K562 (cell line): ENCODE measurements around the gene RNF152. TPM values are rescaled to one million over a fixed set of nuclear protein-coding genes. Genes with fewer than 3 reads are reported as not detected.

Experiments
- MEIS2 ChIP-seq: fragments of 450-650 bp; IDR thresholded peaks from 2 replicates; pipeline ENCODE4 v1.6.1; 2014; ENCODE audit warnings: mild to moderate bottlenecking; ENCODE audit not compliant: partially characterized antibody
- ZNF239 ChIP-seq: fragments of 250-450 bp; sonication (Bioruptor Pico); IDR thresholded peaks from 2 replicates; pipeline ENCODE4 v1.4.0; 2020; ENCODE audit warnings: mild to moderate bottlenecking
- polyA plus RNA-seq, 8 experiments: library from polyadenylated mRNA; depleted of rRNA in 4 of 8; stranded (reverse) in 5 of 8; unstranded in 3 of 8; fragments of >200 nt; fragmentation: Nextera tagmentation in 2 of 8; fragmentation: Illumina TruSeq in 1 of 8; extraction: Ambion mirVana in 2 of 8; extraction: Trizol in 1 of 8; gene quantifications; 2 replicates each; pipeline versions ENCODE4 v1.2.1 to v1.2.3, GENCODE V29; 2011 to 2014; ENCODE audit warnings: inconsistent platforms in 1 of 8, missing spikeins in 1 of 8
- total RNA-seq, 7 experiments: library from RNA; depleted of rRNA in 6 of 7; stranded (reverse); fragments of >200 nt in 6 of 7; fragmentation: Illumina TruSeq in 2 of 7; extraction: Trizol in 2 of 7; gene quantifications; 2 replicates each; pipeline versions ENCODE4 v1.2.1 to v1.2.3, GENCODE V29; 2011 to 2021; ENCODE audit warnings: low replicate concordance in 1 of 7
- TF ChIP-seq, protein P1 (sequence below): fragments of 200-800 bp; sonication (Bioruptor generic); IDR thresholded peaks from 2 replicates; pipeline ENCODE4 v1.6.1; 2016; ENCODE audit warnings: missing genetic modification characterization, missing compliant biosample characterization
- TF ChIP-seq, protein P2 (sequence below): fragments of 250-450 bp; sonication (Bioruptor Pico); IDR thresholded peaks from 2 replicates; pipeline ENCODE4 v1.5.0; 2021

Gene RNF152
- total and polyA plus RNA-seq, 9 of the 15 experiments (the other 6 are each of a cell fraction or from before 2014, with no cell fraction given): 0.04 to 0.05 TPM; not detected in 7

DNA sequence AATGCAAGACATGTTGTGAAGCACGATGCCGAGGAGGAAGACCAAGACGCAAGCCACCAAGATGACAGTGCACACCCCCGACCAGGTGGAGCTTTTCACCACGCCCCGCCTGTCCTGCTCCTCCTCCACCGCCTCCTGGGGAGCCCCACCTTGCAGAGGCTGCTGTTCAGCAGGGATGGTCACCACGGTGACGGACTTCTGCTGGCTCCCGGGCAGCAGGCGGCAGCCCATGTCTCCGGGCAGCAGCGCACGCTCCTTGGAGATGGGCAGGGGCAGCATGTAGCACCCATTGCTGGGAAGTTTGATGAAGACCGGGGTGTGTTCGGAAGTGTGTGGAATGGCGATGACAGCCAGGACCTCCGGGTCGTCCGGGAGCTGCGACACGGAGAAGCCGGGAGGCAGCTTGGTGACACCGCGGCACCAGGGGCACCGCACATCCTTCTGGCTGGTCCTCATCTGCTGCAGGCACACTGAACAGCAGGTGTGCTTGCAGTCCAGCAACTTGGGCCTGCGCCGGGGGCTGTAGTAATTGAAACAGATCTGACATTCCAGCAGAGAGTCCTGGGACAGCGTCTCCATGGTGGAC is 76.8 kb downstream of the RNF152 start (continued):
- TF ChIP-seq, protein P1, sequence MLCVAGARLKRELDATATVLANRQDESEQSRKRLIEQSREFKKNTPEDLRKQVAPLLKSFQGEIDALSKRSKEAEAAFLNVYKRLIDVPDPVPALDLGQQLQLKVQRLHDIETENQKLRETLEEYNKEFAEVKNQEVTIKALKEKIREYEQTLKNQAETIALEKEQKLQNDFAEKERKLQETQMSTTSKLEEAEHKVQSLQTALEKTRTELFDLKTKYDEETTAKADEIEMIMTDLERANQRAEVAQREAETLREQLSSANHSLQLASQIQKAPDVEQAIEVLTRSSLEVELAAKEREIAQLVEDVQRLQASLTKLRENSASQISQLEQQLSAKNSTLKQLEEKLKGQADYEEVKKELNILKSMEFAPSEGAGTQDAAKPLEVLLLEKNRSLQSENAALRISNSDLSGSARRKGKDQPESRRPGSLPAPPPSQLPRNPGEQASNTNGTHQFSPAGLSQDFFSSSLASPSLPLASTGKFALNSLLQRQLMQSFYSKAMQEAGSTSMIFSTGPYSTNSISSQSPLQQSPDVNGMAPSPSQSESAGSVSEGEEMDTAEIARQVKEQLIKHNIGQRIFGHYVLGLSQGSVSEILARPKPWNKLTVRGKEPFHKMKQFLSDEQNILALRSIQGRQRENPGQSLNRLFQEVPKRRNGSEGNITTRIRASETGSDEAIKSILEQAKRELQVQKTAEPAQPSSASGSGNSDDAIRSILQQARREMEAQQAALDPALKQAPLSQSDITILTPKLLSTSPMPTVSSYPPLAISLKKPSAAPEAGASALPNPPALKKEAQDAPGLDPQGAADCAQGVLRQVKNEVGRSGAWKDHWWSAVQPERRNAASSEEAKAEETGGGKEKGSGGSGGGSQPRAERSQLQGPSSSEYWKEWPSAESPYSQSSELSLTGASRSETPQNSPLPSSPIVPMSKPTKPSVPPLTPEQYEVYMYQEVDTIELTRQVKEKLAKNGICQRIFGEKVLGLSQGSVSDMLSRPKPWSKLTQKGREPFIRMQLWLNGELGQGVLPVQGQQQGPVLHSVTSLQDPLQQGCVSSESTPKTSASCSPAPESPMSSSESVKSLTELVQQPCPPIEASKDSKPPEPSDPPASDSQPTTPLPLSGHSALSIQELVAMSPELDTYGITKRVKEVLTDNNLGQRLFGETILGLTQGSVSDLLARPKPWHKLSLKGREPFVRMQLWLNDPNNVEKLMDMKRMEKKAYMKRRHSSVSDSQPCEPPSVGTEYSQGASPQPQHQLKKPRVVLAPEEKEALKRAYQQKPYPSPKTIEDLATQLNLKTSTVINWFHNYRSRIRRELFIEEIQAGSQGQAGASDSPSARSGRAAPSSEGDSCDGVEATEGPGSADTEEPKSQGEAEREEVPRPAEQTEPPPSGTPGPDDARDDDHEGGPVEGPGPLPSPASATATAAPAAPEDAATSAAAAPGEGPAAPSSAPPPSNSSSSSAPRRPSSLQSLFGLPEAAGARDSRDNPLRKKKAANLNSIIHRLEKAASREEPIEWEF (CRISPR knock-in tag): no peak
- TF ChIP-seq MEIS2 (no peak), ZNF239 (CRISPR knock-in tag) (no peak)
- TF ChIP-seq, protein P2, sequence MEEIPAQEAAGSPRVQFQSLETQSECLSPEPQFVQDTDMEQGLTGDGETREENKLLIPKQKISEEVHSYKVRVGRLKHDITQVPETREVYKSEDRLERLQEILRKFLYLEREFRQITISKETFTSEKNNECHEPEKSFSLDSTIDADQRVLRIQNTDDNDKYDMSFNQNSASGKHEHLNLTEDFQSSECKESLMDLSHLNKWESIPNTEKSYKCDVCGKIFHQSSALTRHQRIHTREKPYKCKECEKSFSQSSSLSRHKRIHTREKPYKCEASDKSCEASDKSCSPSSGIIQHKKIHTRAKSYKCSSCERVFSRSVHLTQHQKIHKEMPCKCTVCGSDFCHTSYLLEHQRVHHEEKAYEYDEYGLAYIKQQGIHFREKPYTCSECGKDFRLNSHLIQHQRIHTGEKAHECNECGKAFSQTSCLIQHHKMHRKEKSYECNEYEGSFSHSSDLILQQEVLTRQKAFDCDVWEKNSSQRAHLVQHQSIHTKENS (CRISPR knock-in tag): no peak
- TF ChIP-seq, all 486 proteins: peak for 0
